22Rv1 (cell line): ENCODE data around the gene FOXO6.

Source experiments
- H3K27ac ChIP-seq: fragments of 450-650 bp; 2 replicates; pipeline ENCODE4 v1.5.1; 2017
- ZFX ChIP-seq: fragments of 450-650 bp; IDR thresholded peaks from 2 replicates; pipeline ENCODE4 v1.6.1; 2017; ENCODE audit warnings: antibody characterized with exemption, borderline replicate concordance
- TF ChIP-seq, protein P1 (sequence below): fragments of 450-650 bp; IDR thresholded peaks from 2 replicates; pipeline ENCODE4 v1.5.1; 2017; ENCODE audit warnings: mild to moderate bottlenecking

FOXO6 gene

DNA sequence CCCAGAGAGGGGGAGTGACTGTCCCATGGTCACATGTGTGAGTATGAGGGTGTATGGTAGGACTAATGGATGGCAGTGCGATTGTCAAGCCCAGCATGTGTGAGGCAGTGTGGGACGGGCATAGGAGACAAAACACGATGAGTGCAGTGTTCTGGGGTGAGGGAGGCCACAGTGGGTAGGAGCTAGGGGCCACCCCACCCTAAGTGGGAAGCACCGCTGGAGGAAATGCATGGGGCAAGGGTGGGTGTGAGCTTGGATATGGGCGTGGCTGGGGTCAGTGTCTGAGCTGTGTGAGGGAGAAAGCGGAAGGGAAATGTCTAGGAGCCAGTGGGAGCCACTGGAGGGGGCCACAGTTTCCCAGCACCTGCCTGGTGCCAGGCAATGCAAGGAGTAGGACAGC, 56.5 kb downstream of the FOXO6 start:
- TF ChIP-seq, protein P1, sequence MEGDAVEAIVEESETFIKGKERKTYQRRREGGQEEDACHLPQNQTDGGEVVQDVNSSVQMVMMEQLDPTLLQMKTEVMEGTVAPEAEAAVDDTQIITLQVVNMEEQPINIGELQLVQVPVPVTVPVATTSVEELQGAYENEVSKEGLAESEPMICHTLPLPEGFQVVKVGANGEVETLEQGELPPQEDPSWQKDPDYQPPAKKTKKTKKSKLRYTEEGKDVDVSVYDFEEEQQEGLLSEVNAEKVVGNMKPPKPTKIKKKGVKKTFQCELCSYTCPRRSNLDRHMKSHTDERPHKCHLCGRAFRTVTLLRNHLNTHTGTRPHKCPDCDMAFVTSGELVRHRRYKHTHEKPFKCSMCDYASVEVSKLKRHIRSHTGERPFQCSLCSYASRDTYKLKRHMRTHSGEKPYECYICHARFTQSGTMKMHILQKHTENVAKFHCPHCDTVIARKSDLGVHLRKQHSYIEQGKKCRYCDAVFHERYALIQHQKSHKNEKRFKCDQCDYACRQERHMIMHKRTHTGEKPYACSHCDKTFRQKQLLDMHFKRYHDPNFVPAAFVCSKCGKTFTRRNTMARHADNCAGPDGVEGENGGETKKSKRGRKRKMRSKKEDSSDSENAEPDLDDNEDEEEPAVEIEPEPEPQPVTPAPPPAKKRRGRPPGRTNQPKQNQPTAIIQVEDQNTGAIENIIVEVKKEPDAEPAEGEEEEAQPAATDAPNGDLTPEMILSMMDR: no peak
- no peak for TF ChIP-seq ZFX
- no peak overlapping the region for H3K27ac ChIP-seq

DNA sequence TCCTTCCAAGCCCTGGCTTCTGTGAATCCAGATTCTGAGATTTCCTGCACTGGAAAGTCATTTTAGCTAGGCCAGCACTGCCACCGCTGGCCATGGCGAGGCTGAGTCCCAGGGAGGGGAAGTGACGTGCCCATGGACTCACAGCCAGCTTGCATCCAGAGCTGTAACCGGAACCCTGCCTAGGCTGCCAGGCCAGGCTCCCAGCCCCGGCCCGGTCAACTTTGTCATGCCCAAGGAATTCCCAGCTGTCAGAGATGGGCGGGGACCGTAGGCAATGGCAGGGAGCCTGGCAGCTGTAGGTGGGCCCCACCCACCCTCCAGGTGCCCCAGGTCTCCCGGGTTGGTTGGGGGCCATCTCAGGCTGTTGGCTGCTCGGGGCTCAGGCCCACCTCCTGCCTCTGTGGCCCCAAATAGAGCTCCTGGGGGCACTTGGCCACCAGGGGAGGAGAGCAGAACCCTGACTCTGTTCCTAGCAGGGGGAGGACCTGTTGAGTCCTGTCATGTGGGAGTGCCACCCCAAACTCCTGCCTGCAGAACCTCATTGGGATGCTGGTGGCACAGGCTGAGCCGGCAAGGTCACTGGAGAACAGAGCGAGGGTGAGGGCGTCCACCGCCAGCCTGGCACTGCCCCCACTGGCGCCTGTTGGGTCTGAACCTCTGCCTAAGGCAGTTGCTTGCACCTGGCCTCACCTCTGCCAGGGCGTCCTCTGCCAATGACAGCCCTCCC, 57.8 kb downstream of the FOXO6 start:
- TF ChIP-seq, protein P1: 0 out of 2 replicates have a peak, but pooled peaks have one; percentile 5
- TF ChIP-seq ZFX: no peak
- H3K27ac ChIP-seq: 0 out of 2 replicates have a peak overlapping the region, but pooled peaks have one; percentile 4

DNA sequence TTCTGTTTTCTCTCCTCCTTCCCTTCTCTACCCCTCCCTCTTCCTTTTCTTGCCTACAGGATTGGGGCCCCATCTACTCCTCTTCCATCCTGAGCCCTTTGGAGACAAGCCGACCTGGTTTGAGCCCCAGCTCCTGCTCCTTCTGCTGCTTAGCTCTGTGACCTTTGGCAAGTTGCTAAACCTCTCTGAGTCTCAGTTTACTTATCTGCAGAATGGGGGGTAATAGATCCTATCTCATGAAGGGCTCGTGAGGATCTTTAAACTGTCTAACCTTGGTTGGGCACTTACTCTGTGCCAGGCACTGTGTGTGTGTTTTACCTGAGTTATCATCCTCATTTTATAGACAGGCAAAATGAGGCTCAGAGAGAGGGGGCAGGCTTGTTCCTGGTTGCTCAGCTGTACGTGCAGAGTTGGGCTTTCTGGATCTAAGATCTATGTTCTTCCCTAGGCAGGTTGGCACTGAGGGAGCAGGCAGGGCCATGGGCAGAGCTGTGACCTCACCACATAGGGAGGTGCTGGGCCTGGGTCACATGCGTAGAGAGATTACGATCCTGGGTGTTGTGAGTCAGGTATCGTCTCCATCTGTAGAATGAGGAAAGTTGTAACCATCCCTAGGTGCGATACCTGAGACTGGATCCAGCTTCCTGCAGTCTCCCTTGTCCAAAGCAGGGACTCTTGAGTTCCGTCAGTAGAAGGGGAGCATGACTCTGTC, 58.5 kb downstream of the FOXO6 start:
- TF ChIP-seq, protein P1: no peak
- TF ChIP-seq ZFX: no peak
- no peak overlapping the region for H3K27ac ChIP-seq

DNA sequence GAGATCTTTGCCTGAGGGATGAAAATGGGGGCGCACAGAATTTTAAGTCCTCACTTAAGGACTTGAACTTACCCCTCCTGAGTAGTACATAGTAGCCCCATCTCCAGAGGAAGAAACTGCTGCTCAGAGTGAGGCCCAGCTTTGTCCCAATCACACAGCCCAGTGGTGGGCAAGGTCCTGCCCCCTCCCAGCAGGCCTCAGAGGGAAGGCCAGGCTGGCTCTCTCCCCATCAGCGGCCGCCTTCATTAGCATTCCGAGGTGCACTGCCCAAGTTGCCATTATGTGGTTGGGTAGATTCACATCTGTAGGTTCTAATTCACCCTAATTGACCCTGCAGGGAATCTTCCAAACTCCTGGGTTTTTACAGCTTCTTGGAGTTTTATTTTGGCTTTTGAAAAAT, 59.1 kb downstream of the FOXO6 start:
- TF ChIP-seq, protein P1: no peak
- no peak for TF ChIP-seq ZFX
- H3K27ac ChIP-seq: no peak overlapping the region

DNA sequence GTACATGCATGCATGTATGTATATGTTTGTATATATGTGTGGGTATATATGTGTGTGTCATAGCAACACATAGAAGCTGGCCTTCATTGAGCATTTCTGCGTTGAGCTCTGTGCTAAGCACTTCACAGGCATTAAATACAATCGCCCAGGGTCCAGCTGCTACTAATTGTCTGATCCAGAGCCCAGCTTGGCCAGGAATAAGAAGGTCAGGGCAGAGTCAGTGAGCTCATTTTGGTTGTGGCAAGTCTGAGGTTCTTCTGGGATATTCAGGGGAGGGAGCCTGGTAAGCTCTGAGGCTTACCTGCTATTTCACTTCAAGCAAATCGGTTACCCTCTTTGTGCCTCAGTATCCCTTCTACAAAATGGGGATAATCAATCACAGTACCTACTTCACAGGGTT, 59.6 kb downstream of the FOXO6 start:
- H3K27ac ChIP-seq: no peak overlapping the region
- no peak for TF ChIP-seq ZFX
- TF ChIP-seq, protein P1: no peak

DNA sequence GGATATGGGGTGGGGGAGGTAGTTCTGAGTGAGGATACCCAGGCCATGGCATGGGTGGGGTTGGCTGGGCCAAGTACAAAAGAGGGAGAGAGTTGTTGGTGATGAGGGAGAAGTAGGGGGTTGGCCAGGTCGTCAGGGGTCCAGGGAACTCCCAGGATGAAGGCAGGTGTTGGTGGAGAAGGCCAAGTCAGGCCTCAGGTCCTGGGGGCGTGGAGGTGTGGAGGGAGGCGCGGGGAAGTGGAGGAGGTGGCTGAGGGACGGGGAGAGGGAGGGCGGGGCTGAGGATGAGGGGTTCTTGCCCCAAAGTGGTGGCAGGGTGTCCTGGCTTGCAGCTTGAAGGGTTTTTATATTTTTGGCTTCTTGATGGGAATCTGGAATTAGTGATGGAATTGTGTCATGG, 61.1 kb downstream of the FOXO6 start:
- H3K27ac ChIP-seq: no peak overlapping the region
- TF ChIP-seq, protein P1: no peak
- TF ChIP-seq ZFX: no peak
